CD4-positive, CD25-positive, alpha-beta regulatory T cell (primary cell): ENCODE measurements around the gene C2CD3. TPM values are rescaled to one million over a fixed set of nuclear protein-coding genes. Genes with fewer than 3 reads are reported as not detected.

Experiments used
- ATAC-seq, 2 donors: fragments of 150-1000 bp; cut with Tn5 transposase; one replicate each; pipeline ENCODE4 v1.10.0; 2021; ENCODE audit warnings: low read depth in 2 of 2, moderate number of reproducible peaks in 2 of 2, moderate library complexity in 1 of 2
- DNase-seq, 3 donors: peaks; one replicate each; pipeline versions ENCODE4 v3.0.0 to v3.0.0-alpha.2; 2012 to 2022; ENCODE audit warnings: mixed read lengths in 1 of 3
- H3K27ac ChIP-seq: one replicate; pipeline ENCODE4 v1.7.0; 2013; ENCODE audit warnings: mild to moderate bottlenecking, low read length; ENCODE audit not compliant: insufficient read depth, poor library complexity, severe bottlenecking
- H3K27me3 ChIP-seq: one replicate; pipeline ENCODE4 v1.7.0; 2013; ENCODE audit warnings: low read length; ENCODE audit not compliant: control insufficient read depth, insufficient read depth
- H3K36me3 ChIP-seq: one replicate; pipeline ENCODE4 v1.7.0; 2013; ENCODE audit warnings: mild to moderate bottlenecking, low read length, moderate library complexity; ENCODE audit not compliant: control insufficient read depth, insufficient read depth
- H3K4me1 ChIP-seq: 2 replicates; pipeline ENCODE4 v1.7.0; 2013; ENCODE audit warnings: mild to moderate bottlenecking, low read length; ENCODE audit not compliant: insufficient read depth, control insufficient read depth, poor library complexity, severe bottlenecking
- H3K4me3 ChIP-seq: one replicate; pipeline ENCODE4 v1.7.0; 2013; ENCODE audit warnings: low read depth, mild to moderate bottlenecking, low read length, moderate library complexity
- H3K9me3 ChIP-seq, 2 experiments: 1 replicate in 1 of 2; 2 replicates in 1 of 2; pipeline ENCODE4 v1.7.0; 2013; ENCODE audit warnings: low read length in 2 of 2, mild to moderate bottlenecking in 1 of 2, moderate library complexity in 1 of 2; ENCODE audit not compliant: control insufficient read depth in 2 of 2
- H3K27ac Mint-ChIP-seq, 3 donors: one replicate each; pipeline ENCODE4 v1.8.0; 2020 to 2022; ENCODE audit warnings: mild to moderate bottlenecking in 3 of 3, mixed read lengths in 3 of 3, moderate library complexity in 2 of 3
- H3K27me3 Mint-ChIP-seq: one replicate; pipeline ENCODE4 v1.8.0; 2022; ENCODE audit warnings: mild to moderate bottlenecking, mixed read lengths
- H3K36me3 Mint-ChIP-seq: one replicate; pipeline ENCODE4 v1.8.0; 2020; ENCODE audit warnings: mixed read lengths
- H3K4me1 Mint-ChIP-seq, 4 donors: one replicate each; pipeline ENCODE4 v1.8.0; 2020 to 2022; ENCODE audit warnings: mixed read lengths in 4 of 4, mild to moderate bottlenecking in 1 of 4
- H3K4me3 Mint-ChIP-seq, 4 donors: one replicate each; pipeline ENCODE4 v1.8.0; 2020 to 2022; ENCODE audit warnings: mild to moderate bottlenecking in 4 of 4, mixed read lengths in 4 of 4, moderate library complexity in 3 of 4
- H3K9me3 Mint-ChIP-seq, 7 donors: one replicate each; pipeline ENCODE4 v1.8.0; 2020 to 2022; ENCODE audit warnings: mixed read lengths in 7 of 7, mild to moderate bottlenecking in 3 of 7, moderate library complexity in 2 of 7
- polyA plus RNA-seq, 4 donors: library from polyadenylated mRNA; unstranded; fragments of 300-500 nt; fragmentation: Illumina TruSeq; gene quantifications; one replicate each; pipeline ENCODE4 v1.2.3, GENCODE V29; 2021
- total RNA-seq: library from RNA; stranded (reverse); gene quantifications from one replicate; pipeline ENCODE4 v1.2.3, GENCODE V29; 2022

Gene C2CD3
- total and polyA plus RNA-seq, 5 donors from 2014 or later = 7.2 to 46.4 (median 9.3) TPM

- H3K9me3 Mint-ChIP-seq = peaks cover 0 to 1% (median 0%) of the 10 kb centered on the region in 7 donors
- H3K4me3 ChIP-seq = peak overlapping the region; percentile 1
- DNase-seq (no peak), ATAC-seq (no peak)
- peak overlapping the region; percentile 76 to 83 (median 81) for H3K27ac Mint-ChIP-seq
- H3K27me3 Mint-ChIP-seq = no peaks in the 10 kb centered on the region
- no peaks in the 10 kb centered on the region for H3K9me3 ChIP-seq
- H3K27me3 ChIP-seq = no peaks in the 10 kb centered on the region
- no peaks in the 10 kb centered on the region for H3K36me3 ChIP-seq
- H3K4me1 Mint-ChIP-seq = peaks cover 29 to 77% (median 61%) of the 10 kb centered on the region in 4 donors
- no peak overlapping the region for H3K27ac ChIP-seq
- peaks cover 20% of the 10 kb centered on the region for H3K36me3 Mint-ChIP-seq
- peaks cover 86% of the 10 kb centered on the region for H3K4me1 ChIP-seq
- H3K4me3 Mint-ChIP-seq = peak overlapping the region in 2 of 4 donors; percentile 46 to 58
Observed at GRCh38 chr11:74014880-74015279, 155.9 kb downstream of the C2CD3 start.

- peak overlapping the region; percentile 49 for H3K27ac ChIP-seq
- Mint-ChIP-seq H3K4me3 (peak overlapping the region in 1 of 4 donors; percentile 50), H3K27me3 (no peaks in the 10 kb centered on the region), H3K27ac (peak overlapping the region; percentile 90 to 99 (median 94)), H3K4me1 (peaks cover 29 to 88% (median 70%) of the 10 kb centered on the region in 4 donors), H3K9me3 (peaks cover 0 to 1% (median 0%) of the 10 kb centered on the region in 7 donors), H3K36me3 (peaks cover 20% of the 10 kb centered on the region)
- H3K9me3 ChIP-seq = no peaks in the 10 kb centered on the region
- no peak for ATAC-seq
- no peak overlapping the region for H3K4me3 ChIP-seq
- no peaks in the 10 kb centered on the region for H3K27me3 ChIP-seq
- no peaks in the 10 kb centered on the region for H3K36me3 ChIP-seq
- H3K4me1 ChIP-seq = peaks cover 87% of the 10 kb centered on the region
- DNase-seq = no peak
Observed at GRCh38 chr11:74013141-74013540, 157.7 kb downstream of the C2CD3 start.

GRCh38 chr11:74012074-74012809 lies 158.6 kb downstream of the C2CD3 start:
- Mint-ChIP-seq H3K27ac (peak overlapping the region; percentile 90 to 99 (median 94)), H3K9me3 (peaks cover 0 to 1% (median 0%) of the 10 kb centered on the region in 7 donors), H3K4me3 (peak overlapping the region; percentile 39 to 86 (median 68)), H3K36me3 (peaks cover 18% of the 10 kb centered on the region), H3K4me1 (peaks cover 29 to 97% (median 71%) of the 10 kb centered on the region in 4 donors), H3K27me3 (no peaks in the 10 kb centered on the region)
- Histone ChIP-seq H3K4me3 (peak overlapping the region; percentile 47), H3K27me3 (no peaks in the 10 kb centered on the region), H3K27ac (peak overlapping the region; percentile 75), H3K4me1 (peaks cover 96% of the 10 kb centered on the region), H3K36me3 (no peaks in the 10 kb centered on the region), H3K9me3 (no peaks in the 10 kb centered on the region)
- DNase-seq = no peak
- no peak for ATAC-seq

- DNase-seq (peak in 2 of 3 donors; percentile 52 to 53), ATAC-seq (peak; percentile 56 to 64)
- Mint-ChIP-seq H3K36me3 (peaks cover 11% of the 10 kb centered on the region), H3K9me3 (no peaks in the 10 kb centered on the region), H3K27ac (peak overlapping the region; percentile 90 to 99 (median 94)), H3K4me3 (peak overlapping the region; percentile 65 to 86 (median 68)), H3K4me1 (peaks cover 29 to 95% (median 70%) of the 10 kb centered on the region in 4 donors), H3K27me3 (no peaks in the 10 kb centered on the region)
- Histone ChIP-seq H3K36me3 (no peaks in the 10 kb centered on the region), H3K4me1 (peaks cover 99% of the 10 kb centered on the region), H3K27me3 (no peaks in the 10 kb centered on the region), H3K27ac (peak overlapping the region; percentile 75), H3K4me3 (peak overlapping the region; percentile 47), H3K9me3 (no peaks in the 10 kb centered on the region)
Observed at GRCh38 chr11:74011360-74012073, 159.3 kb downstream of the C2CD3 start.

DNA sequence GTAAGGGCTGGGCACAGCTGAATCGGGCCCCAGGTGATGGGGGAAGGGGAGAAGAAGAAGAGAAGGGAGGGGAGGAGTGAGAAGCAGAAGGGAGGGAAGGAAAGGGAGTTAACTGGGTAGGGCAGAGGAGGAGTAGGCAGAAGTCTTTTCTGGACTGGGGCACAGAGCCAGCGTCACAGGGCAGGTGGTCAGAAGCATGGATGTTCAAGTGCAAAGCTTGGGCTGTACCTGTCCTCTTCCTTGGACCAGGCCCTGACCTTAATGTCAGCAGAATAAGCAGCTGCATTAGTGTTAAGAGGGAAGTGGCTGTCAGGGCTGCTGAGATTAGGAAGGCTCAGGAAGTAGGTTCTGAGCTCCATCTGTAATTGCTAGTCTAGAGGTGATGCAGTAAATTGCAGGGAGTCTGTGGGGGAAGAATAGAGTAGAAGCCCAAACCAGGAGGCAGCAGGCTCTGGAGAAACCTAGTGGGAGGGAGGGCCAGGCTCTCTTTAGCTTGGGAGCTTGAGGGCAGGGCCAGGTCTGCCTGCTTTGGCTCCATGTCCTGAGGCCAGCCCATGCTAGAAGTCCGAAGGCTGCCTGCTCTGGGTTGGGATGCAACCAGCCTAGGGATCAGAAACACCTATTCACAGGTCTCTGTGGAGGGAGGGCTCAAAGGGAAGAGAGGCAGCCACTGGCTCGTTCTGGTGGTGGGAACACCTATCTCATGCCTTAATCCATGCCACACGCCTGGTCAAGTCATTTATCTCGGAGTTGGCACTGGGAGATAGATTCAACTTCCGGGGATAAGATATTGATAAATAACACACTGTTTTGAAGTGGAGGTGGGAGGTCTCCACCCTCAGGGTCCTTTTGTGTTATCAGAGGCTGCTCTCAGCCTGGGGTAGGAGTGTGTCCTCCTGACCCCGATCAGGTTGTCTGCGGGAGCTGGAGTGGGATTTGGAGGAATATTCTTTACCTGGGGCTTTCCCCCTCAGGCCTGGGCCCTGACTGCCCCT lies 160.2 kb downstream of the C2CD3 start:
- peaks cover 3% of the 10 kb centered on the region for H3K36me3 Mint-ChIP-seq
- Histone ChIP-seq H3K36me3 (no peaks in the 10 kb centered on the region), H3K27ac (peak overlapping the region; percentile 75), H3K27me3 (no peaks in the 10 kb centered on the region), H3K4me3 (peak overlapping the region; percentile 19), H3K4me1 (peaks cover 99% of the 10 kb centered on the region), H3K9me3 (no peaks in the 10 kb centered on the region)
- peaks cover 24 to 95% (median 66%) of the 10 kb centered on the region in 4 donors for H3K4me1 Mint-ChIP-seq
- H3K27ac Mint-ChIP-seq = peak overlapping the region; percentile 90 to 99 (median 94)
- H3K27me3 Mint-ChIP-seq = no peaks in the 10 kb centered on the region
- H3K4me3 Mint-ChIP-seq = peak overlapping the region; percentile 65 to 86 (median 68)
- ATAC-seq (no peak), DNase-seq (no peak)
- H3K9me3 Mint-ChIP-seq = no peaks in the 10 kb centered on the region

- peaks cover 99% of the 10 kb centered on the region for H3K4me1 ChIP-seq
- peak overlapping the region in 3 of 4 donors; percentile 23 to 86 (median 66) for H3K4me3 Mint-ChIP-seq
- H3K36me3 ChIP-seq = no peaks in the 10 kb centered on the region
- no peaks in the 10 kb centered on the region for H3K27me3 Mint-ChIP-seq
- H3K9me3 ChIP-seq = no peaks in the 10 kb centered on the region
- DNase-seq (no peak), ATAC-seq (no peak)
- H3K4me1 Mint-ChIP-seq = peaks cover 24 to 95% (median 66%) of the 10 kb centered on the region in 4 donors
- H3K36me3 Mint-ChIP-seq = peaks cover 3% of the 10 kb centered on the region
- H3K4me3 ChIP-seq = no peak overlapping the region
- no peaks in the 10 kb centered on the region for H3K9me3 Mint-ChIP-seq
- peak overlapping the region; percentile 90 to 94 (median 93) for H3K27ac Mint-ChIP-seq
- H3K27ac ChIP-seq = peak overlapping the region; percentile 75
- no peaks in the 10 kb centered on the region for H3K27me3 ChIP-seq
Observed at GRCh38 chr11:74009675-74010305, 161.0 kb downstream of the C2CD3 start.

- Mint-ChIP-seq H3K36me3 (peaks cover 3% of the 10 kb centered on the region), H3K4me1 (peaks cover 20 to 95% (median 64%) of the 10 kb centered on the region in 4 donors), H3K9me3 (no peaks in the 10 kb centered on the region), H3K27me3 (no peaks in the 10 kb centered on the region), H3K4me3 (peak overlapping the region in 1 of 4 donors; percentile 6), H3K27ac (peak overlapping the region; percentile 85 to 94 (median 93))
- H3K27ac ChIP-seq = peak overlapping the region; percentile 59
- DNase-seq (no peak), ATAC-seq (no peak)
- no peaks in the 10 kb centered on the region for H3K27me3 ChIP-seq
- no peak overlapping the region for H3K4me3 ChIP-seq
- H3K9me3 ChIP-seq = no peaks in the 10 kb centered on the region
- H3K4me1 ChIP-seq = peaks cover 99% of the 10 kb centered on the region
- no peaks in the 10 kb centered on the region for H3K36me3 ChIP-seq
Observed at GRCh38 chr11:74009230-74009547, 161.6 kb downstream of the C2CD3 start.
